Hematopoietic multipotent progenitor cell treated with erythropoietin and hydrocortisone succinate and interleukin-3 and kit ligand, for 15 days (in vitro differentiated cells): ENCODE results near the gene CTXN2.

Source experiments
- DNase-seq: peaks from one replicate; pipeline ENCODE4 v3.0.0-alpha.2; 2015; ENCODE audit warnings: low spot score

Gene CTXN2

GRCh38 chr15:48222627-48223026 lies 31.2 kb downstream of the CTXN2 start:
- DNase-seq = no peak

- no peak for DNase-seq
Measured at GRCh38 chr15:48225771-48226170, 34.3 kb downstream of the CTXN2 start.

- no peak for DNase-seq
Measured at GRCh38 chr15:48230498-48230897, 39.0 kb downstream of the CTXN2 start.

GRCh38 chr15:48233246-48233645 lies 41.8 kb downstream of the CTXN2 start:
- DNase-seq = no peak

- DNase-seq = no peak
Measured at GRCh38 chr15:48239334-48239733, 47.9 kb downstream of the CTXN2 start.

- DNase-seq = no peak
Measured at GRCh38 chr15:48242015-48242414, 50.5 kb downstream of the CTXN2 start.

GRCh38 chr15:48242535-48242934 lies 51.1 kb downstream of the CTXN2 start:
- DNase-seq = no peak

GRCh38 chr15:48244921-48245320 lies 53.5 kb downstream of the CTXN2 start:
- no peak for DNase-seq

GRCh38 chr15:48248414-48248813 lies 56.9 kb downstream of the CTXN2 start:
- DNase-seq = no peak

GRCh38 chr15:48250640-48251076 lies 59.2 kb downstream of the CTXN2 start:
- DNase-seq = no peak

GRCh38 chr15:48253172-48253571 lies 61.7 kb downstream of the CTXN2 start:
- no peak for DNase-seq
